GM21367 (cell line): ENCODE measurements around the gene CSF1R.
"Not testable (repeated sequence)": the region's sequence is repeated elsewhere in the genome, so short reads cannot be mapped to it uniquely, and the experiment has no call there.

ENCODE experiments used
- ATAC-seq: cut with Tn5 transposase; IDR thresholded peaks from one replicate; pipeline ENCODE4 v1.9.1; 2021; ENCODE audit not compliant: unreplicated experiment

CSF1R gene

GRCh38 chr5:150103678-150104549 lies 17.6 kb upstream of the CSF1R start:
- ATAC-seq: no peak

- no peak for ATAC-seq
Measured at GRCh38 chr5:150101023-150101422, 14.7 kb upstream of the CSF1R start.

GRCh38 chr5:150097152-150097551 lies 10.8 kb upstream of the CSF1R start:
- no peak for ATAC-seq

- ATAC-seq: peak; percentile 81
Measured at GRCh38 chr5:150092159-150092787, 5.9 kb upstream of the CSF1R start.

- ATAC-seq: no peak
Measured at GRCh38 chr5:150085191-150085912, 1.0 kb downstream of the CSF1R start.

GRCh38 chr5:150084754-150085153 lies 1.6 kb downstream of the CSF1R start:
- not testable (repeated sequence) for ATAC-seq

GRCh38 chr5:150082889-150083288 lies 3.5 kb downstream of the CSF1R start:
- no peak for ATAC-seq

- peak; percentile 21 for ATAC-seq
Measured at GRCh38 chr5:150082374-150082773, 4.0 kb downstream of the CSF1R start.

- ATAC-seq: peak; percentile 84
Measured at GRCh38 chr5:150081541-150082283, 4.6 kb downstream of the CSF1R start.

GRCh38 chr5:150080696-150081435 lies 5.5 kb downstream of the CSF1R start:
- no peak for ATAC-seq

GRCh38 chr5:150079909-150080461 lies 6.4 kb downstream of the CSF1R start:
- no peak for ATAC-seq

- ATAC-seq: no peak
Measured at GRCh38 chr5:150078802-150079689, 7.3 kb downstream of the CSF1R start.

GRCh38 chr5:150077996-150078801 lies 8.2 kb downstream of the CSF1R start:
- ATAC-seq: no peak

- ATAC-seq: no peak
Measured at GRCh38 chr5:150077060-150077459, 9.3 kb downstream of the CSF1R start.

GRCh38 chr5:150075806-150076205 lies 10.5 kb downstream of the CSF1R start:
- no peak for ATAC-seq

- ATAC-seq: no peak
Measured at GRCh38 chr5:150075233-150075632, 11.1 kb downstream of the CSF1R start.

GRCh38 chr5:150073677-150074076 lies 12.7 kb downstream of the CSF1R start:
- ATAC-seq: no peak

- no peak for ATAC-seq
Measured at GRCh38 chr5:150073086-150073625, 13.2 kb downstream of the CSF1R start.
